Measurements from ENCODE around the gene CCDC184. TPM values are rescaled to one million over a fixed set of nuclear protein-coding genes. Genes with fewer than 3 reads are reported as not detected.

The CCDC184 gene
- total RNA-seq, 1 experiment from 2014 or later, result 0.74 TPM

DNA sequence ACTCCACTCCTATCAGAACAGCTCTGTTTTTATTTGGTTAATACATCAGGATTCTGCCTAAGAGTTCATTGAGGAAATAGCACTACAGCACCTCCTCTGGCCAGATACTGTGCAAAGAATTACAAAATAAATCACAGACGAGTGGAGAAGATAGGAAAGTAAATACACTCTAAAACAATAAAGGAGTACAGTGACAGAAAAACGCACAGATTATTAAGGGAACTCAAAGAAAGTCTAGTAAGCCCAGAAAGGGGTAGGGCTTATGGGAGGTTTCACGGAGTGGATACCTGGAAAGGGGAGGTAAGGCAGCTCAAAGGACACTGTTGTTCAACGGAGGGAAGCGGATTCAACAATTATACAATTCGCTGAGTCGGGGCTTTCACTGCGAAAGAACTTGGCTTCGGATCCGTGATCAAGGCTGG lies 14.1 kb downstream of the CCDC184 start:
- BruUV-seq (replicated peaks), result TSS peak; percentile 95
- CTCF ChIA-PET, result interaction anchor here (0.6 to 1.5 kb wide), 4 partner anchors 10 to 258 kb away, joined by 3 to 6 read pairs (median 4); no protein-coding TSS in a partner anchor
- peaks cover 3% of the 10 kb centered on the region; the same call in 1 of the 2 replicates for H3K27me3 ChIP-seq (ENCODE audit: control insufficient read depth, insufficient read depth, low read length)
- H3K27ac ChIP-seq (ENCODE audit: low read length), result peak overlapping the region; percentile 90
- peaks cover 19% of the 10 kb centered on the region for H3K4me1 ChIP-seq (ENCODE audit: control insufficient read depth, insufficient read depth, low read length)
- ATAC-seq, result peak; percentile 52
- intact Hi-C loops (cut with micrococcal nuclease; ENCODE audit: unreplicated experiment), result loop anchor here (5.0 kb wide), 1 partner anchor 255 kb away; no protein-coding TSS in a partner anchor
- peak overlapping the region; percentile 85 to 93 for H3K4me3 ChIP-seq (ENCODE audit: low read depth in 2 of 2, low read length in 2 of 2)
- peak; percentile 59 for DNase-seq (ENCODE audit: low read depth, low spot score)
- in situ Hi-C loops (cut with HindIII; ENCODE audit: low pct_unique_long_range_greater_than_20kb, low sequenced_read_pairs), result no loop called here
- no peaks in the 10 kb centered on the region for H3K9me3 ChIP-seq (ENCODE audit: control insufficient read depth, insufficient read depth, low read depth, low read length)
- H3K36me3 ChIP-seq (ENCODE audit: control insufficient read depth, insufficient read depth, low read length), result no peaks in the 10 kb centered on the region; the same call in 1 of the 2 replicates
- no peak for TF ChIP-seq POLR2AphosphoS5 (IDR thresholded peaks at IDR 0.05; ENCODE audit: low read depth, low read length)
- no peak for TF ChIP-seq SIN3A (IDR thresholded peaks at IDR 0.05; ENCODE audit: borderline replicate concordance, insufficient read depth, low read depth, low read length)
- TF ChIP-seq, protein P1, sequence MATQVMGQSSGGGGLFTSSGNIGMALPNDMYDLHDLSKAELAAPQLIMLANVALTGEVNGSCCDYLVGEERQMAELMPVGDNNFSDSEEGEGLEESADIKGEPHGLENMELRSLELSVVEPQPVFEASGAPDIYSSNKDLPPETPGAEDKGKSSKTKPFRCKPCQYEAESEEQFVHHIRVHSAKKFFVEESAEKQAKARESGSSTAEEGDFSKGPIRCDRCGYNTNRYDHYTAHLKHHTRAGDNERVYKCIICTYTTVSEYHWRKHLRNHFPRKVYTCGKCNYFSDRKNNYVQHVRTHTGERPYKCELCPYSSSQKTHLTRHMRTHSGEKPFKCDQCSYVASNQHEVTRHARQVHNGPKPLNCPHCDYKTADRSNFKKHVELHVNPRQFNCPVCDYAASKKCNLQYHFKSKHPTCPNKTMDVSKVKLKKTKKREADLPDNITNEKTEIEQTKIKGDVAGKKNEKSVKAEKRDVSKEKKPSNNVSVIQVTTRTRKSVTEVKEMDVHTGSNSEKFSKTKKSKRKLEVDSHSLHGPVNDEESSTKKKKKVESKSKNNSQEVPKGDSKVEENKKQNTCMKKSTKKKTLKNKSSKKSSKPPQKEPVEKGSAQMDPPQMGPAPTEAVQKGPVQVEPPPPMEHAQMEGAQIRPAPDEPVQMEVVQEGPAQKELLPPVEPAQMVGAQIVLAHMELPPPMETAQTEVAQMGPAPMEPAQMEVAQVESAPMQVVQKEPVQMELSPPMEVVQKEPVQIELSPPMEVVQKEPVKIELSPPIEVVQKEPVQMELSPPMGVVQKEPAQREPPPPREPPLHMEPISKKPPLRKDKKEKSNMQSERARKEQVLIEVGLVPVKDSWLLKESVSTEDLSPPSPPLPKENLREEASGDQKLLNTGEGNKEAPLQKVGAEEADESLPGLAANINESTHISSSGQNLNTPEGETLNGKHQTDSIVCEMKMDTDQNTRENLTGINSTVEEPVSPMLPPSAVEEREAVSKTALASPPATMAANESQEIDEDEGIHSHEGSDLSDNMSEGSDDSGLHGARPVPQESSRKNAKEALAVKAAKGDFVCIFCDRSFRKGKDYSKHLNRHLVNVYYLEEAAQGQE (IDR thresholded peaks at IDR 0.05; ENCODE audit: insufficient read depth in 1 of 2, low read depth in 2 of 2, low read length in 1 of 2), result no peak
- TF ChIP-seq, protein P2, sequence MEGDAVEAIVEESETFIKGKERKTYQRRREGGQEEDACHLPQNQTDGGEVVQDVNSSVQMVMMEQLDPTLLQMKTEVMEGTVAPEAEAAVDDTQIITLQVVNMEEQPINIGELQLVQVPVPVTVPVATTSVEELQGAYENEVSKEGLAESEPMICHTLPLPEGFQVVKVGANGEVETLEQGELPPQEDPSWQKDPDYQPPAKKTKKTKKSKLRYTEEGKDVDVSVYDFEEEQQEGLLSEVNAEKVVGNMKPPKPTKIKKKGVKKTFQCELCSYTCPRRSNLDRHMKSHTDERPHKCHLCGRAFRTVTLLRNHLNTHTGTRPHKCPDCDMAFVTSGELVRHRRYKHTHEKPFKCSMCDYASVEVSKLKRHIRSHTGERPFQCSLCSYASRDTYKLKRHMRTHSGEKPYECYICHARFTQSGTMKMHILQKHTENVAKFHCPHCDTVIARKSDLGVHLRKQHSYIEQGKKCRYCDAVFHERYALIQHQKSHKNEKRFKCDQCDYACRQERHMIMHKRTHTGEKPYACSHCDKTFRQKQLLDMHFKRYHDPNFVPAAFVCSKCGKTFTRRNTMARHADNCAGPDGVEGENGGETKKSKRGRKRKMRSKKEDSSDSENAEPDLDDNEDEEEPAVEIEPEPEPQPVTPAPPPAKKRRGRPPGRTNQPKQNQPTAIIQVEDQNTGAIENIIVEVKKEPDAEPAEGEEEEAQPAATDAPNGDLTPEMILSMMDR (IDR thresholded peaks at IDR 0.05), result peak; percentile 76
- TF ChIP-seq TCF7L2 (IDR thresholded peaks at IDR 0.05; ENCODE audit: low read depth, low read length), result no peak
- POLR2A ChIA-PET, result no interaction called here

DNA sequence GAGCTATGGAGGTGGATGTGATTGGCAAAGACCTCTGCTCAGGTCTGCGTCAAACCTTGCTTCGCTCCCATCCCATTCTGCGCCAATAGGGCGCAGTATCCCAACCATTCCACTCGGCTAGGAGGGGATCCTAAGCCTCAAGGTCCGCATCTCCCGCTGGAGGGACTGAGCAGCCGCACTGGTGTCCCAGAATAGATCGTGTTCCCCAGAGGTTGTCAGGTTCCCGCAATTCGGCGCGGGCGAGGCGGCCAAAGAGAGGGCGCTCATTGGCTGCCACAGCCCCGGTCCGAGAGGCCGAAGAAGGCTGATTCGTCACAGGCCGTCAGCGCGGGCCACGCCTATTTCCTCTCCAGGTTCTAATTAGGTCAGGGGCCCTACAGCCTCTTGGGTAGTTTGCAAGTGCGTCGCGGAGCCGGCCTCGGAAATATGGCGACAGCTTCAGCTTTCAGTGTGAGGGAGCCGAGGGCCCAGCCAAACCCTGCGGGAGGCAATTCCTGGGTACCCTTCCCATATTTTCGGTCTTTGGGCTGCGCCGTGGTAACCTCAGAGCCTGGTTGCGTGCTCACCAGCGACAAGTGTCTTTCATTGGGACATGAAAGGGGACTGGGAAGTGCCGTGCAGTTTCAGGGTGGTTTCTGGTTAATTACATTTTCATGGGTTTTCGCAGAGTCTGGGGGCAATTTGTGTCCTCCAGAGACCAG lies 14.7 kb downstream of the CCDC184 start:
- in situ Hi-C loops (cut with HindIII; ENCODE audit: low pct_unique_long_range_greater_than_20kb, low sequenced_read_pairs) (no loop called here), intact Hi-C loops (cut with micrococcal nuclease; ENCODE audit: unreplicated experiment) (loop anchor here (5.0 kb wide), 1 partner anchor 254 kb away; no protein-coding TSS in a partner anchor)
- Histone ChIP-seq H3K9me3 (ENCODE audit: control insufficient read depth, insufficient read depth, low read depth, low read length) (no peaks in the 10 kb centered on the region), H3K4me3 (ENCODE audit: low read depth in 2 of 2, low read length in 2 of 2) (peak overlapping the region; percentile 85 to 93), H3K4me1 (ENCODE audit: control insufficient read depth, insufficient read depth, low read length) (peaks cover 19% of the 10 kb centered on the region), H3K27me3 (ENCODE audit: control insufficient read depth, insufficient read depth, low read length) (peaks cover 3% of the 10 kb centered on the region; the same call in 1 of the 2 replicates), H3K27ac (ENCODE audit: low read length) (peak overlapping the region; percentile 95), H3K36me3 (ENCODE audit: control insufficient read depth, insufficient read depth, low read length) (no peaks in the 10 kb centered on the region)
- CTCF ChIA-PET, result interaction anchor here (1.0 to 1.5 kb wide), 3 partner anchors 11 to 258 kb away, joined by 3 to 6 read pairs (median 4); no protein-coding TSS in a partner anchor
- POLR2A ChIA-PET, result interaction anchor here (0.6 to 0.7 kb wide), 2 partner anchors 133 to 176 kb away, joined by 4 to 10 read pairs; no protein-coding TSS in a partner anchor
- ATAC-seq (peak; percentile 99), DNase-seq (ENCODE audit: low read depth, low spot score) (peak; percentile 83)
- no TSS peak for BruUV-seq (replicated peaks)
- TF ChIP-seq SIN3A (IDR thresholded peaks at IDR 0.05; ENCODE audit: borderline replicate concordance, insufficient read depth, low read depth, low read length) (peak; percentile 72; the same call in 1 of the 2 replicates), POLR2AphosphoS5 (IDR thresholded peaks at IDR 0.05; ENCODE audit: low read depth, low read length) (peak; percentile 95), TCF7L2 (IDR thresholded peaks at IDR 0.05; ENCODE audit: low read depth, low read length) (peak; percentile 81)
- TF ChIP-seq, protein P1 (IDR thresholded peaks at IDR 0.05; ENCODE audit: insufficient read depth in 1 of 2, low read depth in 2 of 2, low read length in 1 of 2), result no peak
- TF ChIP-seq, protein P2 (IDR thresholded peaks at IDR 0.05), result no peak; the same call in 1 of the 2 replicates
